GM12892 (cell line): ENCODE data around the gene SSX7. TPM values are rescaled to one million over a fixed set of nuclear protein-coding genes. Genes with fewer than 3 reads are reported as not detected.
"Not testable (repeated sequence)": the region's sequence is repeated elsewhere in the genome, so short reads cannot be mapped to it uniquely, and the experiment has no call there.

Source experiments
- DNase-seq: peaks from one replicate; pipeline ENCODE4 v3.0.0; 2011; ENCODE audit not compliant: insufficient read length
- FAIRE-seq: peaks from 2 replicates; lab custom pipeline; 2011; peaks lifted over from hg19 to GRCh38; lab: Jason Lieb, UNC
- POLR2A ChIP-seq: IDR thresholded peaks from 2 replicates; pipeline ENCODE4 v1.6.1; 2011; ENCODE audit warnings: low read depth, low read length, control low read depth
- POLR2AphosphoS5 ChIP-seq: IDR thresholded peaks from 2 replicates; pipeline ENCODE4 v1.6.1; 2011; ENCODE audit warnings: low read depth, low read length, control low read depth
- TAF1 ChIP-seq: IDR thresholded peaks from 2 replicates; pipeline ENCODE4 v1.6.1; 2011; ENCODE audit warnings: low read depth, mild to moderate bottlenecking, control low read depth, low read length, borderline replicate concordance
- polyA plus RNA-seq: library from polyadenylated mRNA; unstranded; fragments of >200 nt; gene quantifications from one replicate; pipeline ENCODE4 v1.2.1, GENCODE V29; 2012; ENCODE audit warnings: missing spikeins, inconsistent platforms; ENCODE audit not compliant: missing spikeins

Gene SSX7
- polyA plus RNA-seq = not detected

GRCh38 chrX:52654800-52655199 is at the start of gene SSX7:
Gene SSX7, minus strand, starts transcription at chrX:52654900. Its CDS starts 1,428 bp downstream, at chrX:52653472.
- not testable (repeated sequence) for FAIRE-seq, DNase-seq

- FAIRE-seq, DNase-seq: not testable (repeated sequence)
Measured at GRCh38 chrX:52692034-52692433, 37.3 kb upstream of the SSX7 start.

- not testable (repeated sequence) for DNase-seq, FAIRE-seq
Measured at GRCh38 chrX:52662218-52662617, 7.5 kb upstream of the SSX7 start.

GRCh38 chrX:52655475-52655874 is 775 bp upstream of the SSX7 start:
- not testable (repeated sequence) for FAIRE-seq, DNase-seq

GRCh38 chrX:52650676-52651075 is 4.0 kb downstream of the SSX7 start:
- FAIRE-seq = not testable (repeated sequence)

GRCh38 chrX:52648956-52649355 is 5.7 kb downstream of the SSX7 start:
- DNase-seq, FAIRE-seq: not testable (repeated sequence)

More at GRCh38 chrX:52650676-52651075, 4.0 kb downstream of the SSX7 start:
- not testable (repeated sequence) for DNase-seq

- not testable (repeated sequence) for FAIRE-seq, DNase-seq
Measured at GRCh38 chrX:52628483-52628882, 26.2 kb downstream of the SSX7 start.

- FAIRE-seq = not testable (repeated sequence)
Measured at GRCh38 chrX:52620661-52621060, 34.0 kb downstream of the SSX7 start.

GRCh38 chrX:52608961-52609360 is 45.7 kb downstream of the SSX7 start:
- FAIRE-seq (no peak), DNase-seq (no peak)
- TF ChIP-seq POLR2A = no peak
- TF ChIP-seq TAF1 = no peak
- TF ChIP-seq POLR2AphosphoS5 = no peak

More at GRCh38 chrX:52620661-52621060, 34.0 kb downstream of the SSX7 start:
- DNase-seq = not testable (repeated sequence)

- not testable (repeated sequence) for DNase-seq, FAIRE-seq
Measured at GRCh38 chrX:52603151-52603550, 51.5 kb downstream of the SSX7 start.

- FAIRE-seq = no peak
- DNase-seq = no peak
- no peak for TF ChIP-seq POLR2A
- TF ChIP-seq TAF1 = no peak
- TF ChIP-seq POLR2AphosphoS5 = no peak
Measured at GRCh38 chrX:52598886-52599285, 55.8 kb downstream of the SSX7 start.

- FAIRE-seq (no peak), DNase-seq (no peak)
- TF ChIP-seq POLR2A = no peak
- TF ChIP-seq TAF1 = no peak
- TF ChIP-seq POLR2AphosphoS5 = no peak
Measured at GRCh38 chrX:52594658-52595057, 60.0 kb downstream of the SSX7 start.
